HTR-8/SVneo (cell line): Measurements from ENCODE around the gene RAB6A.
"Not testable (repeated sequence)": the region's sequence is repeated elsewhere in the genome, so short reads cannot be mapped to it uniquely, and the experiment has no call there.

Source experiments
- DNase-seq: peaks from one replicate; pipeline ENCODE4 v3.0.0; 2011; ENCODE audit warnings: low spot score, mixed read lengths; ENCODE audit not compliant: insufficient read length
- FAIRE-seq: peaks from 2 replicates; lab custom pipeline; 2011; peaks lifted over from hg19 to GRCh38; lab: Jason Lieb, UNC

RAB6A gene

GRCh38 chr11:73760679-73761402, at the start of gene RAB6A:
RAB6A (minus strand) TSS chr11:73761074; CDS start chr11:73760635, 439 bp downstream.
- FAIRE-seq: peak; percentile 99

GRCh38 chr11:73810637-73811036, 49.8 kb upstream of the RAB6A start:
- FAIRE-seq (no peak), DNase-seq (no peak)

More at GRCh38 chr11:73760679-73761402, at the start of gene RAB6A:
- peak; percentile 99 for DNase-seq

GRCh38 chr11:73808052-73808451, 47.2 kb upstream of the RAB6A start:
- DNase-seq (no peak), FAIRE-seq (no peak)

GRCh38 chr11:73804712-73805111, 43.8 kb upstream of the RAB6A start:
- FAIRE-seq: no peak
- no peak for DNase-seq

GRCh38 chr11:73801136-73801535, 40.3 kb upstream of the RAB6A start:
- DNase-seq (no peak), FAIRE-seq (no peak)

GRCh38 chr11:73800276-73800806, 39.5 kb upstream of the RAB6A start:
- FAIRE-seq: no peak
- no peak for DNase-seq

- DNase-seq: no peak
Observed at GRCh38 chr11:73797457-73797856, 36.6 kb upstream of the RAB6A start.

GRCh38 chr11:73795925-73796632, 35.2 kb upstream of the RAB6A start:
- FAIRE-seq (no peak), DNase-seq (no peak)

More at GRCh38 chr11:73797457-73797856, 36.6 kb upstream of the RAB6A start:
- peak; percentile 58 for FAIRE-seq

GRCh38 chr11:73792584-73792983, 31.7 kb upstream of the RAB6A start:
- no peak for FAIRE-seq
- no peak for DNase-seq

GRCh38 chr11:73789279-73789670, 28.4 kb upstream of the RAB6A start:
- DNase-seq: no peak
- FAIRE-seq: no peak

- DNase-seq: peak; percentile 98
- FAIRE-seq: peak; percentile 95
Observed at GRCh38 chr11:73787643-73788558, 27.0 kb upstream of the RAB6A start, which contains the start of gene MRPL48. MRPL48 (plus strand) TSS chr11:73787874; CDS start chr11:73787972, 98 bp downstream.

- FAIRE-seq: no peak
- DNase-seq: no peak
Observed at GRCh38 chr11:73787051-73787642, 26.3 kb upstream of the RAB6A start.

GRCh38 chr11:73785467-73785866, 24.6 kb upstream of the RAB6A start:
- not testable (repeated sequence) for DNase-seq, FAIRE-seq

- FAIRE-seq (no peak), DNase-seq (no peak)
Observed at GRCh38 chr11:73784734-73785133, 23.9 kb upstream of the RAB6A start.

GRCh38 chr11:73784080-73784634, 23.3 kb upstream of the RAB6A start:
- FAIRE-seq (no peak), DNase-seq (no peak)

GRCh38 chr11:73783483-73784020, 22.7 kb upstream of the RAB6A start:
- DNase-seq (no peak), FAIRE-seq (no peak)

- no peak for DNase-seq
- no peak for FAIRE-seq
Observed at GRCh38 chr11:73781303-73781702, 20.4 kb upstream of the RAB6A start.

GRCh38 chr11:73779084-73779902, 18.4 kb upstream of the RAB6A start:
- FAIRE-seq (peak; percentile 98), DNase-seq (peak; percentile 99)
